ENCODE measurements around the gene CYP2A6.
"Not testable (repeated sequence)": the region's sequence is repeated elsewhere in the genome, so short reads cannot be mapped to it uniquely, and the experiment has no call there.

The CYP2A6 gene

DNA sequence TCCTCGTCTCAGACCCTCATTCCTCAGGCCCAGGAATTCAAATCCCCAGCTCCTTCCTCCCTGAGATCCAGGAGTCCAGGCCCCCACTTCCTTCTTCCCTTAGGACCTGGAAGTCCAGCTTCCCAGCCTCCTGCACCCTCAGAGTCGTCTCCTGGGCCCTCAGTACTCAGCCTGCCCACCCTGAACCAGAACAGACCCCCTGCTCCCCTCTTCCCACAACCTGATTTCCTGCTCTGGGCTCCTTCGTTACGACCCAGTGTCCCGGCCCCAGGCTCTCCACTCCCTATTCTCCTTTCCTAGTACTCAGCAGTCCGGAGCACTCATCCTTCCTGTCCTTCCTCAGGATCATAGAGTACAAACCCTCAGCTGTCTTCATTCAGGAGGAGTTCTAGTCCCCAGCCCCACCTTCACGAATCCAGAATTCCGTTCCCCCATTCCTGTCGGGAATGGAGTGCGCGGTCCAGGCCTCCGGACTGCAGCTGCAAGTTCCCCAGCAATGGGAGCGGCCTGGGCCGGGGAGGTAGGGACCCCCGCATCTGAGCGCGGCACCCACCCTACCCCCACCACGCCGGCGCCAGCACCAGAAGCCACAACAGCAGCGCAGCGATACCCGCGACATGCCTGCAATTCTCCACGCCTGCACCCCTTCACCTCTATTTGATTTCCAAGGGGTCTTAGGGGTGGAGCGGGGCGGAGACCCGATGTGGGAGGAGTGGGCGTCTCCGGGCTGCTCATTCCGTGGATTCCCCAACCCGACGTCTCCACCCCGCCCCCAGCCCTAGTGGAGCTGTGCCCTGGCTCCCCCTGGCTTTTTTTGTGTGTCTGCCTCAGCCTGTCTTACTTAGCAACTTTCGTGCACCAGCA is 38.5 kb downstream of the CYP2A6 start:
- TF ChIP-seq, protein P1, sequence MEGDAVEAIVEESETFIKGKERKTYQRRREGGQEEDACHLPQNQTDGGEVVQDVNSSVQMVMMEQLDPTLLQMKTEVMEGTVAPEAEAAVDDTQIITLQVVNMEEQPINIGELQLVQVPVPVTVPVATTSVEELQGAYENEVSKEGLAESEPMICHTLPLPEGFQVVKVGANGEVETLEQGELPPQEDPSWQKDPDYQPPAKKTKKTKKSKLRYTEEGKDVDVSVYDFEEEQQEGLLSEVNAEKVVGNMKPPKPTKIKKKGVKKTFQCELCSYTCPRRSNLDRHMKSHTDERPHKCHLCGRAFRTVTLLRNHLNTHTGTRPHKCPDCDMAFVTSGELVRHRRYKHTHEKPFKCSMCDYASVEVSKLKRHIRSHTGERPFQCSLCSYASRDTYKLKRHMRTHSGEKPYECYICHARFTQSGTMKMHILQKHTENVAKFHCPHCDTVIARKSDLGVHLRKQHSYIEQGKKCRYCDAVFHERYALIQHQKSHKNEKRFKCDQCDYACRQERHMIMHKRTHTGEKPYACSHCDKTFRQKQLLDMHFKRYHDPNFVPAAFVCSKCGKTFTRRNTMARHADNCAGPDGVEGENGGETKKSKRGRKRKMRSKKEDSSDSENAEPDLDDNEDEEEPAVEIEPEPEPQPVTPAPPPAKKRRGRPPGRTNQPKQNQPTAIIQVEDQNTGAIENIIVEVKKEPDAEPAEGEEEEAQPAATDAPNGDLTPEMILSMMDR (conservative IDR thresholded peaks at IDR 0.05; ENCODE audit: low read depth, low read length): no peak
- H3K4me3 ChIP-seq (ENCODE audit: low read length): peak overlapping the region; percentile 14
- DNase-seq (ENCODE audit: low read depth): no peak

DNA sequence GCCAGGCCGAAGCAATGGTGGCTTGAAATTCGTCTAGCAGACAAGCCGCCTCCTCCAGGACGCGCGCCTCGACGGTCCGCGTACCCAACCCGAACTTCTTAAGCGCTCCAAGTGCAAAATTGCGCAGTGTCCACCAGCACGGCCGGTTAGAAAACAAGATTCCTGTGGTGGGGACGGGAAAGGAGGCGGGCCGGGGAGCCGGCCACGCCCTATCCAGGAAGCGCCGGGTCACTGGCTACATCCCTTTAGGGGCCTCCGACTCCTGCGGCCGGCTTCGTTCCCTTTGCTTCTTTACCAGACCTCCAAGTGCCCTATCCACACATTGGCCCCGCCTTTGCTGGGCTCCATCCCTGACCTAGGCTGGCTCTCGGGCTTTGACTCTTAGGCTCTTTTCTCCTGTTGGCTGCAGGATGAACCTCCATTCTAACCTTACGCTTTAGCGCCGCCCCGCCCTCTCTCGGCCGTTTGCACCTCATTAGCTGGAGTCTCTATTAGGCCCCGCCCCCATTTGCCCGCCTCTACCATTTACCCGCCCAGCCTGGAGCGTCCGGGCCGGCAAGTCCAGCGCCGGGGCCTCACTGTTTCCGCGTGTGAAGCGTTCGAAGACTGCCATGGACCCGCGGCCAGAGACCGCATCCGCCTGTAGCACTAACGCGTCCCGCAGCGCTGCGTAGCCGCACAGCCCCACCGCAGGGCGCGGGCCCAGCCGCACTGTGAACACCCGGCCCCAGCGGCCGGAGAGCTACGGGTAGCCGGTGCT is 39.4 kb downstream of the CYP2A6 start:
- not testable (repeated sequence) for DNase-seq (ENCODE audit: low read depth)
- H3K4me3 ChIP-seq (ENCODE audit: low read length): peak overlapping the region; percentile 55

DNA sequence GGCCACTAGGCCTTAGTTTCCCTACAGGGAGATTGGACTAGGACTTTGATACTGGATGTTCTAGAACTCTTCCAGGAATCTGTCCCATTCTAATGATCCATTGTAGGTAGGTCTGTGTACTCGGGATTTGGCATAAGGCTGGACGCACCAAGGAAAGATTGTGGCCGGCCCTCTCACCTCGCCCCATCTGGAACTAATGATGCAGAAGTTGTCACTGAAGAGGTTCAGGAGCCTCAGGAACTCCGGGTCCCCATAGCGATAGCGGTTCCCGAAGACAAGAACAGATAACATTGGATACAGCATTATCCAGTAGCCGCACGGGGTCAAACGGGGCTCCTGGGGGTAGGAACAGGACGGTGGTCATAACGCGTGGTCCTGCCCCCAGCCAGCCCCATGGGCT is 40.1 kb downstream of the CYP2A6 start:
- TF ChIP-seq, protein P1 (conservative IDR thresholded peaks at IDR 0.05; ENCODE audit: low read depth, low read length): no peak
- DNase-seq (ENCODE audit: low read depth): no peak
- no peak overlapping the region for H3K4me3 ChIP-seq (ENCODE audit: low read length)

DNA sequence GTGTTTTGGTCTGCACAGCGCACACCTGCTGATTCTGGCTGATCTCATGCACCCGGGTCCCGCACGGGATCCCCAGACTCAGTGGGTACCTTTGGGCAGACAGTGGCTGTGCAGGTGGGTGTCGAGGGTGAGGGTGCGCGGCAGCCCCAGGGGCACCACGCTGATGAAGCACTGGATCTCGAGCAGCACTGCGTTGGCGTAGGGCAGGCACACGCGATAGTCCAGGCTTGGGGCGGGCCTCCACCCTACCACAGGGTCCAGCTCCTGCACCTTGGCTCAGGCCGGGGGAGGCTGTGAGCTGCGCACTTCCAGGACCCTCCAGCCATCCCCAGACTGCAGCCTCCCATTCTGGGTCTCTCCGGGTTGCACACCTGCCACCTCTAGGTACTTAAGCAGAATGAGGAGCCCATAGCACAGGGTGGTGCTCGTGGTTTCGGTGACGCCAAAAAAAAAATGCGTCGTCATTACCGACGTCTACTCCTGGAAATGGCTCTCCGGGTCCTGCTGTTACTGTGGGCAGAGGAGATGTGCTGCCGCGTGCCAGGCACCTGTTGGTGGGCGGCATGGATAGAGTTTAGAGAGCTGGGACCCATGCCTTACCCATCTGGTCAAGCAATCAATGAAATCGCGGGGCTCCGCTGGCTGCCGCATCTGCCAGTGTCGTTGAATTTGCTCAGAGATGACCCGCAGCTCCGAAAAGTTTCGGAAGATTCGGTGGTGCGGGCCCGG is 40.7 kb downstream of the CYP2A6 start:
- TF ChIP-seq, protein P1 (conservative IDR thresholded peaks at IDR 0.05; ENCODE audit: low read depth, low read length): no peak
- H3K4me3 ChIP-seq (ENCODE audit: low read length): no peak overlapping the region
- DNase-seq (ENCODE audit: low read depth): no peak

DNA sequence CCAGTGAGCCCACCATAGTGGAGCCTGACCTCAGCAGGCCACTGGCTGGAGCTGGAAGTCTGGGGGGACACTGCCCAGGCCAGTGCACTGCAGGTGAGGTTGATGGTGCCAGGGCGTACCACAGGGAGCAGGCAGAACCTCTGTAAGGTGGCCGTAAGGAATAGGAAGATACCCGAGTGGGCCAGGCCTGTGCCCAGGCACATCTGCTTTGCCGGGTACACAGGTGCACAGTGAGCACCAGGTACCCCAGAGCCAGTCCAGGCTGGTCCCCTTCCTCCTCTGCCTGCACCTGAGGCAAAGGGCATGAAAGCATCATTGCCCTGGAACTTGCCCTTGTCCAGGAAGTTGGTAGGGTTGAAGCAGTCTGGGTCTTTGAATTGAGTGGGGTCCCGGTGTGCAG is 41.8 kb downstream of the CYP2A6 start:
- no peak overlapping the region for H3K4me3 ChIP-seq (ENCODE audit: low read length)
- no peak for DNase-seq (ENCODE audit: low read depth)
- TF ChIP-seq, protein P1 (conservative IDR thresholded peaks at IDR 0.05; ENCODE audit: low read depth, low read length): no peak

DNA sequence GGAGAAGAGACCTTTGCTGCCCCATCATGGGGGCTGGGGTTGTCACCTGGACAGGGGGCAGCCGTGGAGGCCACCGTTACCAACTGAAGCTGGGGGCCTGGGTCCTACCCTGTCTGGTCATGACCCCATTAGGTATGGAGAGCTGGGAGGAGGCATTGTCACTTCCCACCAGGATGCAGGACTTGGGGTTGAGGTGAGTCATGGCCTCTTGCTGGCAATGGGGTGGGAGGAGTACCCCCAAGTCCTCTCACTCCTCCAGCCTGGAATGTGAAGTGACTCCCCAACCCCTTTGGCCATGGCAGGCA is 42.3 kb downstream of the CYP2A6 start:
- TF ChIP-seq, protein P1 (conservative IDR thresholded peaks at IDR 0.05; ENCODE audit: low read depth, low read length): no peak
- no peak overlapping the region for H3K4me3 ChIP-seq (ENCODE audit: low read length)
- no peak for DNase-seq (ENCODE audit: low read depth)

All from retinal pigment epithelial cell (primary cell).